ENCODE measurements around the gene PLCD3. TPM values are rescaled to one million over a fixed set of nuclear protein-coding genes. Genes with fewer than 3 reads are reported as not detected.

PLCD3 gene
- total and polyA plus RNA-seq, 2 of the 13 experiments (the other 11 are each of a cell fraction or from before 2014, with no cell fraction given): 11.3 to 39.1 TPM

- peak; percentile 68; the same call in 1 of the 2 replicates for TF ChIP-seq PRDM10 (CRISPR knock-in tag; IDR thresholded peaks at IDR 0.05; ENCODE audit: low read depth)
- TF ChIP-seq HNRNPH1 (optimal IDR thresholded peaks at IDR 0.05; ENCODE audit: low read depth, low read length): peak; percentile 53
- no peak; the same call in 1 of the 2 replicates for TF ChIP-seq ATF7-NPFF (CRISPR knock-in tag; IDR thresholded peaks at IDR 0.05; ENCODE audit: low read depth)
- TF ChIP-seq REST (IDR thresholded peaks at IDR 0.05; ENCODE audit: borderline replicate concordance in 1 of 2, low read depth in 1 of 2, low read length in 2 of 2): peak in 1 of 2 experiments; percentile 59; a peak in 1 of 4 replicates
- TF ChIP-seq CHD4 (IDR thresholded peaks at IDR 0.05; ENCODE audit: borderline replicate concordance, low read length): peak; percentile 91
- TF ChIP-seq E2F1 (CRISPR knock-in tag; IDR thresholded peaks at IDR 0.05): 0 out of 2 replicates have a peak, but pooled peaks have one; percentile 26
- no peak for TF ChIP-seq ZNF382 (CRISPR knock-in tag; IDR thresholded peaks at IDR 0.05; ENCODE audit: borderline replicate concordance)
- TF ChIP-seq DBP (CRISPR knock-in tag; IDR thresholded peaks at IDR 0.05; ENCODE audit: not compliant biosample characterization): peak; percentile 80
- peak; percentile 72 for TF ChIP-seq ZSCAN9 (CRISPR knock-in tag; IDR thresholded peaks at IDR 0.05; ENCODE audit: borderline replicate concordance)
- peak; percentile 28; the same call in 1 of the 2 replicates for TF ChIP-seq FOXP4 (CRISPR knock-in tag; IDR thresholded peaks at IDR 0.05)
- TF ChIP-seq ZFY (CRISPR knock-in tag; IDR thresholded peaks at IDR 0.05): peak; percentile 66
- TF ChIP-seq AGO2 (optimal IDR thresholded peaks at IDR 0.05; ENCODE audit: low read depth, low read length): peak; percentile 80
- TF ChIP-seq FOXK1 (CRISPR knock-in tag; IDR thresholded peaks at IDR 0.05; ENCODE audit: borderline replicate concordance, low read depth): peak; percentile 60
- TF ChIP-seq BRF2 (CRISPR knock-in tag; IDR thresholded peaks at IDR 0.05): 0 out of 2 replicates have a peak, but pooled peaks have one; percentile 11
Observed at GRCh38 chr17:45149037-45149668, 16.8 kb upstream of the PLCD3 start (continued).
